NCI-H510A treated with DMSO at 0.1 percent for 48 hours (cell line): Measurements from ENCODE around the gene TNFRSF11A.

Source experiments
- DNase-seq: peaks from one replicate; lab custom pipeline; 2025; lab: John Stamatoyannopoulos, UW

The TNFRSF11A gene

GRCh38 chr18:62384068-62384467 lies 59.0 kb downstream of the TNFRSF11A start:
- no peak for DNase-seq

DNA sequence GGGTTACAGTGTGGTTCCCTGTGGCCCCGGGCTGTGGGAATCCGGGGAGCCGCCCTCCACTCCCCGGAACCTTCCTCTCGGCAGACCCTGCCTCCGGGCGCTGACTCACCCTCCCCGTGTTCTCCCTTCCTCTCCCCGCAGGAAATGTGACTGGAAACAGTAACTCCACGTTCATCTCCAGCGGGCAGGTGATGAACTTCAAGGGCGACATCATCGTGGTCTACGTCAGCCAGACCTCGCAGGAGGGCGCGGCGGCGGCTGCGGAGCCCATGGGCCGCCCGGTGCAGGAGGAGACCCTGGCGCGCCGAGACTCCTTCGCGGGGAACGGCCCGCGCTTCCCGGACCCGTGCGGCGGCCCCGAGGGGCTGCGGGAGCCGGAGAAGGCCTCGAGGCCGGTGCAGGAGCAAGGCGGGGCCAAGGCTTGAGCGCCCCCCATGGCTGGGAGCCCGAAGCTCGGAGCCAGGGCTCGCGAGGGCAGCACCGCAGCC lies 59.5 kb downstream of the TNFRSF11A start:
- no peak for DNase-seq

DNA sequence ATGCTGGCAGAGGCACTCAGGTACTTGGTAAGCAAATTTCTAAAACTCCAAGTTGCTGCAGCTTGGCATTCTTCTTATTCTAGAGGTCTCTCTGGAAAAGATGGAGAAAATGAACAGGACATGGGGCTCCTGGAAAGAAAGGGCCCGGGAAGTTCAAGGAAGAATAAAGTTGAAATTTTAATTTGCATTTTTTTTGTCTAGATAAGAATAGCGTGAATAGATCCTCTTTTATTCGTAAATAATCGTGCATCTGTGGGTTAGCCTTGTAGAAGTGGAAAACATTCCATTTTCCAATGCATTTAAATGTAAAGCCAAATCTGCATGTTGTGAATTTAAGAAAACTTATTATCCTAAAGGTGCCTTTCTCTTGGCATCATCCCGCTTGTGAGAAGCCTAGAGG lies 61.0 kb downstream of the TNFRSF11A start:
- no peak for DNase-seq

GRCh38 chr18:62386601-62387000 lies 61.5 kb downstream of the TNFRSF11A start:
- no peak for DNase-seq

DNA sequence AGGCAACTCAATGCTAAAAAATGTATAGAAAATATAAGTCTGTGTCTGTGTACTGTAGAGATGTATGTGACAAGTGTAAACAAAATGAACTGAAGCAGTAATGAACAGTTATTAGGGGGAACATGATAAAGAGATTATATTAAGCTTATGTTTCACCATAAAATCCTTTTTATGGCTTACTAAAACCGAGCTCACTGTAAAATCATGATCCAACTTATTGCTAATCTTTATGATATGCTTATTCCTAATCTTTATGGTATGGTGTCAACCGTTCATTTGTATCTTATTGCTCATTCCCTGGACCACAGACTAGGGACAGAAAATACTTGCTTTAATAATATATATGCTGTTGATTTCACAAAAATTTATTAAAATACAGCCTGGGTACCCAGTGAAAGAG lies 62.1 kb downstream of the TNFRSF11A start:
- DNase-seq: no peak

- DNase-seq: no peak
Measured at GRCh38 chr18:62388855-62389760, 64.0 kb downstream of the TNFRSF11A start.

DNA sequence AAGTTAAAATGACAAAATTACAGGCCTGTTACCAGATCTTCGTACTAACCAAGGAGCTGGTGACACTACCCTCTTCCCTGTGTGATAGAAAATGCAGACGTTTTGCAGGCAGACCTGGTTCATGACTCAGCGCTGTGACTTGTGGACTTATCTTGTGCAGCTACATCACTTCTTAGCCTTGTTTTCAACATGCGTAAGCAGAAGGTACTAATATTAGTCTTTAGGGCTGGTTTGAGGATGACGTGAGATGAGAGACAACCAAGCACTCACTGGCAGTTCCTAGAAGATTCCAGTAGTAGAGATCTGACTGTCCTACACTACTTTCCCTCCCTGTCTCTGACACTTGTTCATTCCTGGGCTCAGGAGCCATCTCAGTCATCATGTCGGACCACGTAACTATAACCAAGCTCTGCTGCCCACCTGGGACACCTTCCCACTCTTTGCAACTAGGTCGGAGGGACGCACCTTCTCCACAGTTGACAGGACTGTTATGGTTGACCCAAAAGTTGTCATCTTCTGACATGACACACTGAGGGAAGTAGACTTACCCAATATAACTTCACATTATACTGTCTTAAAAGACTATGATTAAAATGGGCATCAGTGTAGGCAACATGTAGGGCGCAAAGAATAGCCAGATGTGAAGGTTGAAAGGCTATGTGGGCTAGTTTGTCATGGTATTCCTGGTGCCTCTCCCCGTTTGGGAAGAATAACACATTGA lies 64.8 kb downstream of the TNFRSF11A start:
- DNase-seq: no peak

- DNase-seq: no peak
Measured at GRCh38 chr18:62394006-62394763, 69.1 kb downstream of the TNFRSF11A start.

DNA sequence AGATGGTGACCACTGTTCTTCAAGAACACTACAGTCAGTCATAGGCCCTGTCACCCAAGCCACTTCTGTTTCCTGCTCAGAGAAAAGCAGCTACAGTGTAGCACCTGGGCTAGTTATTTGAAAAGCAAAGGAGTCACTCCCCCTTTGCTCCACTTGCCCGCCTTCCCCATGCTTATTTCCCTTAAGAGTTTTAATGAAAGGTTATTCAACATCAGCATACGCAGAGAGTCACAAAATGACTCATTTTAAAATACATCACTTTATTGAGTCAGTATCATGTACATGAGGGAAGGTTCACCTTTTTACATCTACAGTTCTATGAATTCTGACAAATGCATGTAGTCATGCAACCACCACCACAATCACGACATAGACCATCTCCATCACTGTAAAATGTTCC lies 71.3 kb downstream of the TNFRSF11A start:
- DNase-seq: no peak

- no peak for DNase-seq
Measured at GRCh38 chr18:62396967-62397366, 71.9 kb downstream of the TNFRSF11A start.

DNA sequence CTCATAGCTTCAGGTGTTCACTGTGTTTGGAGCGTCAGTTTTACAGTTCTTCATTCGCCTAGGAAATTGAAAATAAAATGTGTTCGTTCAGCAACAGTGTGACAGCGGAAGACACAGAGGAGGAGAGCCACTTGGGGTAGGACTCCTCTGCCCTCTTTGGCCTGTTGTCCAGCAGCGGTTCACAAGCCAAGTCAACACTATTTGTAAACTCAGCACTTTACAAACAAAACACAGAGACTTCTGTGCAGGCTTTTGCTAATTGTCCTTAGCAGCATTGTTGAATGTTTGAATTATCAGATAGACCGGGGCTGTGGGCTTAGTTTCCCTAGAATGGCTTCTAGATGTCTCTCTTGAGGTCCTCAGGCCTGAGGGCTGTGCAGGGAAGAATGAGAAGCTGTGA lies 73.2 kb downstream of the TNFRSF11A start:
- no peak for DNase-seq

GRCh38 chr18:62399276-62399675 lies 74.2 kb downstream of the TNFRSF11A start:
- DNase-seq: peak; percentile 70

DNA sequence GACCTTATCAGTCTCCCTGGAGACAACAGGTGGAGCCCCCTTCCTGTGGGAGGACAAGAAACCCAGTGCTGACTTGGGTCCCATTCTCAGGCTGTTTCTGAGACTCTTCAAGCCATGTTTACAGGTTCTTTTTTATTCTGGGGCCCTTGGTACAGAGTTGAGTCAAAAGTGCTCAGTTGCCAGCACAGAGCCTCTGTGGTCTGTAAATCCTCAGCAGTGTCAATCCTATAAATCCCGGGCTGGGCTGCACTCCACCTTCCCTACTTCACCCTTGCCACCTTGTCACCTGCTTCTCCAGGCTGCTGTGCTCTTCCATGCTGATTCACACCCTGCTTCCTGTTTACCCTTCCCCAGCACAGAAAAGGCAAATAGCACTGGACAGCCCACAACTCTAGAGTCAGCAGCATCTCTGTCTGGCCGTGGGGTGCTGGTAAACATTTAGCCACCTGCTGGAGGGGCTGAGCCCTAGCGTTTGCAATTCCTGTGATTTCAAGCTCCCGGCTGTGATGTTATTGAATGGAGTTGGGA lies 74.7 kb downstream of the TNFRSF11A start:
- DNase-seq: peak; percentile 96

DNA sequence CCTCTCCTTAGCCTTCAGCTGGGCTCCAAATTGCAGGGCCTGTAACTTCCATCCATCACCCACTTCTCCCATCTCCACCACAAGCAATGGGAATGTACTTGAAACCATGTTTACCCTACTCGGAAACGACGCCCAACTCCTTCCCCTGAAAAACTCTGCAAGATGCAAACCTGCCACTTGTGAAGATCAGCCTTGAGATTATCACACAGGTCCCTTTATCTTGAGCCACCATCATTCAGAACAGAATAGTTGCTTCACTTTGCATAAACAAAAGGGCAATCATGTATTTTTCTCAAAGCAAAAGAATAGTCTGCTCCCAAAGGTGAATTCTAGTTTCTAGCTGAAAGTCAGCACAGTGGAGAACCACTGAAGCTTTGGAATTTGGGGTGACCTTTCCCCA lies 75.8 kb downstream of the TNFRSF11A start:
- no peak for DNase-seq

GRCh38 chr18:62402342-62402948 lies 77.3 kb downstream of the TNFRSF11A start:
- DNase-seq: no peak

DNA sequence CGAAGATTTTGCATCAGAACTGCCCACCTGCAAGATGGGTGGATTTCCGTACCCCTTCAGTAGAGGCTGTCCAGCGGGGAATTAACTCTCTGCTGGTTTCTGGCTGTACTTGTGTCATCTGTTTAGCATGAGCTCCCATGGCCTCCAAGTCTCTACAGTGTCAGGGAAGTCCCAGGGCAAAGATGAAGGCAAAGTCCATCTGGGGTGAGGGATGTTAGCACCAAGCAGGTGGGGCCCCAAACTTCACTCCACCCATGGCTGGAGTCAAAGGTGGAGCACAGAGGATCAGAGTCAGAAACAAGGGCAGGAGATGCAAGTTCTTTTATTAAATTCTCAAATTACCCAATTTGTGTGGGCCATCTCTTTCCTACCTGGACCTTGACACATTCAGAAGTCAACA lies 78.0 kb downstream of the TNFRSF11A start:
- no peak for DNase-seq

GRCh38 chr18:62404881-62405280 lies 79.8 kb downstream of the TNFRSF11A start:
- no peak for DNase-seq

- no peak for DNase-seq
Measured at GRCh38 chr18:62407660-62408059, 82.5 kb downstream of the TNFRSF11A start.

- DNase-seq: no peak
Measured at GRCh38 chr18:62409821-62410220, 84.7 kb downstream of the TNFRSF11A start.

DNA sequence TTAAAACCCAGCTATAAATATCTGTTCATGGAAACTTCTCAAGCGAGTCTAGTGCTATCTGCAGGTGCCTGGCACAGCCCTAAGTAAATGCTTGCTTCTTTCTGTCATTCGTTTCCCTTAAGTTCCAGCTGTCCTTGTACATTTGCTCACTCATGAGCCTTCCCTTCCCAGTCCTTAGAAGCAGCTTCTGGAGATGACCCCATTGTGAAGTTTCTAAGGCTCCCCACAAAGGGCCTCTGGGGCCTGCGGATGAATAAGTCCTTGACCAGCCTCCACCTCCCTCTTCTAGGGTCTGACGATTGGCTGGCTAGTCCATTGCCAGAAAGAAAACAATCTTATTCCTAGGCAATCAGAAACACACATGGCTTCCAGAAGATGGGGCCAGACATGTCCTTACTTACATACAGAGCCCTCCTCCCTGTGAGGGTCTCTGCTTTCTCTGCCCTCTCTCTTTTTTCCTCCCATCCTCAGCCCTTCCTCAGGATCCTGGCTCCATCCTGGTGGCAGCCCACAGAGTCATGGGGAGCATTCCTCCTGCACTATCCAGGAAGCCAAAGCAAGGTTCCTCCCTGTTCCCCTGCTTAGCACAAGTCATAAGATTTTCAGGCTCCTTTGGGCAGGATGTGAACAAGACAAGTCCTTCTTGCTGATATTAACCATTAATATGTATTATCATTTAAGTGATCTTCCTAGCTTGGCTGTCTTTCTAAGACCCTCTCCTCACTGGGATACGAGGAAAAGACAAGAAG lies 87.3 kb downstream of the TNFRSF11A start:
- DNase-seq: no peak

- DNase-seq: no peak
Measured at GRCh38 chr18:62413206-62413605, 88.1 kb downstream of the TNFRSF11A start.
